A549 treated with ZK216348 at 1 μM for 4 hours (cell line): Measurements from ENCODE around the gene NACC1. TPM values are rescaled to one million over a fixed set of nuclear protein-coding genes. Genes with fewer than 3 reads are reported as not detected.

Experiments used
- total RNA-seq: library from RNA; stranded (reverse); fragments of 200-300 nt; extraction: Qiagen RNA extraction; gene quantifications from 5 replicates; pipeline ENCODE4 v1.2.3, GENCODE V29; 2022; ENCODE audit warnings: low read depth

The NACC1 gene
- 24.2 to 52.0 TPM (median 41.4 TPM) in 5 replicates for total RNA-seq

GRCh38 chr19:13117772-13118423 is at the start of gene NACC1:
TSS of gene NACC1 (plus strand) at chr19:13118264. CDS start at chr19:13135208, 16,944 bp downstream.

GRCh38 chr19:13102666-13103580 is 15.1 kb upstream of the NACC1 start, which contains the start of gene LYL1:
TSS of gene LYL1 (minus strand) at chr19:13102858. CDS start at chr19:13101171, 1,687 bp downstream.

GRCh38 chr19:13116282-13117175 is 1.5 kb upstream of the NACC1 start, which contains the start of gene TRMT1:
TSS of gene TRMT1 (minus strand) at chr19:13116740. CDS start at chr19:13116399, 341 bp downstream.

GRCh38 chr19:13150187-13150930 is 32.3 kb downstream of the NACC1 start, which contains the start of the genes IER2 and STX10:
TSS of gene IER2 (plus strand) at chr19:13150411. CDS start at chr19:13153187, 2,776 bp downstream.
TSS of gene STX10 (minus strand) at chr19:13150375. CDS start at chr19:13150173, 202 bp downstream.

Other genes starting within 250 kb of the NACC1 start
- gene DNASE2, start 236.8 kb upstream of the NACC1 start, total RNA-seq: 22.6 to 31.7 TPM (median 30.2 TPM) in 5 replicates
- not detected in 5 replicates for gene KLF1, start 231.1 kb upstream of the NACC1 start, total RNA-seq
- 7.4 to 10.3 TPM (median 9.3 TPM) in 5 replicates for gene GCDH, start 227.1 kb upstream of the NACC1 start, total RNA-seq
- gene SYCE2, start 199.0 kb upstream of the NACC1 start, total RNA-seq: 0.29 to 1.0 TPM (median 0.84 TPM) in 4 of 5 replicates, not detected in the other
- gene FARSA, start 184.6 kb upstream of the NACC1 start, total RNA-seq: 51.4 to 78.1 TPM (median 75.8 TPM) in 5 replicates
- 489 to 619 TPM (median 537 TPM) in 5 replicates for gene CALR, start 179.7 kb upstream of the NACC1 start, total RNA-seq
- gene RAD23A, start 172.4 kb upstream of the NACC1 start, total RNA-seq: 62.0 to 88.3 TPM (median 81.0 TPM) in 5 replicates
- 28.1 to 58.3 TPM (median 54.3 TPM) in 5 replicates for gene GADD45GIP1, start 161.0 kb upstream of the NACC1 start, total RNA-seq
- 0.08 to 0.19 TPM in 2 of 5 replicates, not detected in the others for gene DAND5, start 148.7 kb upstream of the NACC1 start, total RNA-seq
- gene NFIX, start 122.8 kb upstream of the NACC1 start, total RNA-seq: 2.2 to 4.9 TPM (median 4.5 TPM) in 5 replicates
- gene LYL1, start 15.4 kb upstream of the NACC1 start, total RNA-seq: 0.51 to 1.7 TPM (median 0.93 TPM) in 5 replicates
- gene TRMT1, start 1.5 kb upstream of the NACC1 start, total RNA-seq: 33.3 to 44.2 TPM (median 40.1 TPM) in 5 replicates
- 36.0 to 61.4 TPM (median 59.8 TPM) in 5 replicates for gene STX10, start 32.1 kb downstream of the NACC1 start, total RNA-seq
- 34.0 to 67.3 TPM (median 58.4 TPM) in 5 replicates for gene IER2, start 32.1 kb downstream of the NACC1 start, total RNA-seq